T-helper 2 cell treated with Interferon-gamma antibody and Interleukin-4, amounts not matched to agents 5 μg/mL and 100 μg/mL, for 36 hours (primary cell): ENCODE data around the gene SYT15.

Source experiments
- DNase-seq: peaks from one replicate; pipeline ENCODE4 v3.0.0; 2021; ENCODE audit warnings: low spot score
- H3K27ac Mint-ChIP-seq: one replicate; pipeline ENCODE4 v1.8.0; 2021; ENCODE audit warnings: mild to moderate bottlenecking, mixed read lengths
- H3K27me3 Mint-ChIP-seq: one replicate; pipeline ENCODE4 v1.8.0; 2021; ENCODE audit warnings: low read depth, mixed read lengths
- H3K36me3 Mint-ChIP-seq: one replicate; pipeline ENCODE4 v1.8.0; 2021; ENCODE audit warnings: low read depth, mixed read lengths
- H3K4me1 Mint-ChIP-seq: one replicate; pipeline ENCODE4 v1.8.0; 2021; ENCODE audit warnings: low read depth, mixed read lengths
- H3K4me3 Mint-ChIP-seq: one replicate; pipeline ENCODE4 v1.8.0; 2022; ENCODE audit warnings: mild to moderate bottlenecking, moderate library complexity, mixed read lengths
- H3K9me3 Mint-ChIP-seq: one replicate; pipeline ENCODE4 v1.8.0; 2021; ENCODE audit warnings: mixed read lengths

The SYT15 gene

GRCh38 chr10:46541017-46541661 lies 37.8 kb upstream of the SYT15 start:
- H3K4me3 Mint-ChIP-seq = no peak overlapping the region
- peaks cover 3% of the 10 kb centered on the region for H3K4me1 Mint-ChIP-seq
- no peaks in the 10 kb centered on the region for H3K36me3 Mint-ChIP-seq
- H3K27me3 Mint-ChIP-seq = peaks cover 48% of the 10 kb centered on the region
- H3K9me3 Mint-ChIP-seq = no peaks in the 10 kb centered on the region
- no peak overlapping the region for H3K27ac Mint-ChIP-seq
- no peak for DNase-seq

- H3K4me3 Mint-ChIP-seq = no peak overlapping the region
- no peak for DNase-seq
- H3K27me3 Mint-ChIP-seq = peaks cover 46% of the 10 kb centered on the region
- H3K36me3 Mint-ChIP-seq = no peaks in the 10 kb centered on the region
- no peak overlapping the region for H3K27ac Mint-ChIP-seq
- H3K4me1 Mint-ChIP-seq = peaks cover 3% of the 10 kb centered on the region
- no peaks in the 10 kb centered on the region for H3K9me3 Mint-ChIP-seq
Observed at GRCh38 chr10:46541735-46542566, 37.0 kb upstream of the SYT15 start.

- no peak overlapping the region for H3K4me3 Mint-ChIP-seq
Observed at GRCh38 chr10:46542567-46543465, 36.1 kb upstream of the SYT15 start.

GRCh38 chr10:46543466-46544377 lies 35.2 kb upstream of the SYT15 start:
- H3K4me3 Mint-ChIP-seq = no peak overlapping the region
- H3K9me3 Mint-ChIP-seq = no peaks in the 10 kb centered on the region
- no peaks in the 10 kb centered on the region for H3K36me3 Mint-ChIP-seq
- no peak overlapping the region for H3K27ac Mint-ChIP-seq
- peaks cover 3% of the 10 kb centered on the region for H3K4me1 Mint-ChIP-seq
- H3K27me3 Mint-ChIP-seq = peaks cover 34% of the 10 kb centered on the region
- no peak for DNase-seq

More at GRCh38 chr10:46542567-46543465, 36.1 kb upstream of the SYT15 start:
- no peaks in the 10 kb centered on the region for H3K9me3 Mint-ChIP-seq
- H3K27ac Mint-ChIP-seq = no peak overlapping the region
- DNase-seq = no peak
- H3K36me3 Mint-ChIP-seq = no peaks in the 10 kb centered on the region
- H3K27me3 Mint-ChIP-seq = peaks cover 39% of the 10 kb centered on the region
- peaks cover 3% of the 10 kb centered on the region for H3K4me1 Mint-ChIP-seq

GRCh38 chr10:46544989-46545791 lies 33.7 kb upstream of the SYT15 start:
- H3K9me3 Mint-ChIP-seq = no peaks in the 10 kb centered on the region
- no peak for DNase-seq
- H3K27me3 Mint-ChIP-seq = peaks cover 22% of the 10 kb centered on the region
- no peak overlapping the region for H3K4me3 Mint-ChIP-seq
- no peak overlapping the region for H3K27ac Mint-ChIP-seq
- H3K36me3 Mint-ChIP-seq = no peaks in the 10 kb centered on the region
- peaks cover 3% of the 10 kb centered on the region for H3K4me1 Mint-ChIP-seq

GRCh38 chr10:46545861-46546590 lies 32.9 kb upstream of the SYT15 start:
- Mint-ChIP-seq H3K9me3 (no peaks in the 10 kb centered on the region), H3K27me3 (peaks cover 14% of the 10 kb centered on the region), H3K36me3 (no peaks in the 10 kb centered on the region), H3K27ac (no peak overlapping the region), H3K4me1 (peaks cover 3% of the 10 kb centered on the region), H3K4me3 (no peak overlapping the region)
- DNase-seq = no peak

- no peak overlapping the region for H3K4me3 Mint-ChIP-seq
Observed at GRCh38 chr10:46546591-46547540, 32.1 kb upstream of the SYT15 start.

GRCh38 chr10:46547541-46548497 lies 31.1 kb upstream of the SYT15 start:
- Mint-ChIP-seq H3K9me3 (no peaks in the 10 kb centered on the region), H3K4me1 (no peaks in the 10 kb centered on the region), H3K36me3 (no peaks in the 10 kb centered on the region), H3K27ac (no peak overlapping the region), H3K4me3 (no peak overlapping the region), H3K27me3 (peaks cover 4% of the 10 kb centered on the region)
- DNase-seq = no peak

More at GRCh38 chr10:46546591-46547540, 32.1 kb upstream of the SYT15 start:
- Mint-ChIP-seq H3K27me3 (peaks cover 12% of the 10 kb centered on the region), H3K27ac (no peak overlapping the region), H3K9me3 (no peaks in the 10 kb centered on the region), H3K36me3 (no peaks in the 10 kb centered on the region), H3K4me1 (peaks cover 3% of the 10 kb centered on the region)
- no peak for DNase-seq

GRCh38 chr10:46548498-46549090 lies 30.3 kb upstream of the SYT15 start:
- Mint-ChIP-seq H3K9me3 (no peaks in the 10 kb centered on the region), H3K4me1 (no peaks in the 10 kb centered on the region), H3K4me3 (no peak overlapping the region), H3K27me3 (no peaks in the 10 kb centered on the region), H3K27ac (no peak overlapping the region), H3K36me3 (no peaks in the 10 kb centered on the region)
- no peak for DNase-seq
